ENCODE measurements around the gene RCN1. TPM values are rescaled to one million over a fixed set of nuclear protein-coding genes. Genes with fewer than 3 reads are reported as not detected.

The RCN1 gene
- total and polyA plus RNA-seq, 2 donors (not counting 3 experiments of a cell fraction or from before 2014, with no cell fraction given), result 174 to 285 TPM

GRCh38 chr11:32069361-32070058 is 21.4 kb upstream of the RCN1 start:
- POLR2A ChIA-PET, result no interaction called here
- no TSS peak for BruUV-seq (replicated peaks)

More at GRCh38 chr11:32069361-32070058, 21.4 kb upstream of the RCN1 start:
- Histone ChIP-seq H3K27ac (ENCODE audit: insufficient read depth, low read depth, low read length) (no peak overlapping the region), H3K9ac (replicated peaks; ENCODE audit: extremely low read depth, insufficient read depth, low read length) (no peak overlapping the region), H3K79me2 (ENCODE audit: control insufficient read depth, insufficient read depth, low read length) (no peaks in the 10 kb centered on the region), H3K27me3 (ENCODE audit: control insufficient read depth in 2 of 2, insufficient read depth in 2 of 2, low read length in 2 of 2) (peaks cover 52% of the 10 kb centered on the region in 2 experiments), H3K4me2 (ENCODE audit: insufficient read depth, low read length) (no peak overlapping the region), H2AFZ (ENCODE audit: low read depth, low read length) (no peak overlapping the region), H3K9me3 (replicated peaks; ENCODE audit: control insufficient read depth, insufficient read depth, low read length) (no peaks in the 10 kb centered on the region), H3K9me1 (replicated peaks; ENCODE audit: control insufficient read depth, extremely low read depth, insufficient read depth, low read length) (peaks cover 2% of the 10 kb centered on the region), H3K4me1 (ENCODE audit: control insufficient read depth, extremely low read depth, insufficient read depth, low read length) (no peaks in the 10 kb centered on the region), H3K4me3 (replicated peaks in 1 of 3; ENCODE audit: insufficient read depth in 1 of 3, low read depth in 1 of 3, low read length in 3 of 3) (no peak overlapping the region), H4K20me1 (replicated peaks; ENCODE audit: control insufficient read depth, extremely low read depth, insufficient read depth, low read length) (no peaks in the 10 kb centered on the region), H3K36me3 (ENCODE audit: control insufficient read depth in 2 of 2, extremely low read depth in 1 of 2, insufficient read depth in 2 of 2, low read length in 2 of 2) (no peaks in the 10 kb centered on the region)
- DNase-seq (ENCODE audit: low read depth, low spot score), result no peak
- no peak for TF ChIP-seq JUN (IDR thresholded peaks at IDR 0.05; ENCODE audit: borderline replicate concordance, insufficient read depth, insufficient read length, low read depth)
- TF ChIP-seq MAX (IDR thresholded peaks at IDR 0.05; ENCODE audit: insufficient read depth, insufficient read length), result no peak
- no peak for TF ChIP-seq FOS (IDR thresholded peaks at IDR 0.05; ENCODE audit: borderline replicate concordance, insufficient read depth, low read length)
- no peak for TF ChIP-seq GATA2 (IDR thresholded peaks at IDR 0.05; ENCODE audit: insufficient read depth, insufficient read length, low read depth, low read length)
- no peak for TF ChIP-seq CTCF (IDR thresholded peaks at IDR 0.05; ENCODE audit: extremely low read depth in 1 of 2, insufficient read depth in 1 of 2, low read depth in 1 of 2, low read length in 2 of 2)
- no peak for TF ChIP-seq POLR2A (IDR thresholded peaks at IDR 0.05; ENCODE audit: low read depth, low read length)
- TF ChIP-seq EZH2 (IDR thresholded peaks at IDR 0.05; ENCODE audit: borderline replicate concordance, low read depth, low read length, severe bottlenecking), result no peak
- no peak for TF ChIP-seq MYC (IDR thresholded peaks at IDR 0.05; ENCODE audit: low read depth, low read length)
- TF ChIP-seq POLR2AphosphoS5 (IDR thresholded peaks at IDR 0.05; ENCODE audit: insufficient read depth, low read depth, low read length), result no peak
- dilution Hi-C loops (cut with MboI; ENCODE audit: extremely low pct_ligation_motif_present, low sequenced_read_pairs), result no loop called here
- CTCF ChIA-PET, result interaction anchor here (0.7 to 1.1 kb wide), 3 partner anchors 12 to 107 kb away, joined by 3 read pairs; no protein-coding TSS in a partner anchor
- intact Hi-C loops (cut with micrococcal nuclease), result no loop called here
- no peak for FAIRE-seq
